Measurements from ENCODE around the gene AKAP5. TPM values are rescaled to one million over a fixed set of nuclear protein-coding genes. Genes with fewer than 3 reads are reported as not detected.

Gene AKAP5
- total and polyA plus RNA-seq, 2 experiments from 2014 or later, result 1.0 to 3.4 TPM

DNA sequence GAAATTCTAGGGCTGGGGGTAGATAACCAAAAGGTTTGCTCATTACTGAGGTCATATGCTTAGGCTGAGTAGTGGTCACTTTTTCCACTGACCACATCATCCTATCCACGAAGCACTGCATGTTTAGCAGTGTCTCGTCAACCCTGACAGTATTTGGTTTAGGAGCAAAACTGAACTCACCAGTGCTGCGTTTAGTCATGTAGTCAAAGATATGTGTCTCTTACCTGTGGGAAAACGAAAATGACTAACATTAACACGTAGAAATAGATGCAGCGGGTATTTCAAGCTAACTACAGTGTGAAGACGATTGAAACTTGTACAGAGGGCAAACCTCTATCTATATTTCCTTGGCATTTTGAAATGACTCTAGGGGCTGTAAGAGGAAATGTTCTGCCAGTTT lies 42.5 kb upstream of the AKAP5 start (continued):
- TF ChIP-seq, protein P1, sequence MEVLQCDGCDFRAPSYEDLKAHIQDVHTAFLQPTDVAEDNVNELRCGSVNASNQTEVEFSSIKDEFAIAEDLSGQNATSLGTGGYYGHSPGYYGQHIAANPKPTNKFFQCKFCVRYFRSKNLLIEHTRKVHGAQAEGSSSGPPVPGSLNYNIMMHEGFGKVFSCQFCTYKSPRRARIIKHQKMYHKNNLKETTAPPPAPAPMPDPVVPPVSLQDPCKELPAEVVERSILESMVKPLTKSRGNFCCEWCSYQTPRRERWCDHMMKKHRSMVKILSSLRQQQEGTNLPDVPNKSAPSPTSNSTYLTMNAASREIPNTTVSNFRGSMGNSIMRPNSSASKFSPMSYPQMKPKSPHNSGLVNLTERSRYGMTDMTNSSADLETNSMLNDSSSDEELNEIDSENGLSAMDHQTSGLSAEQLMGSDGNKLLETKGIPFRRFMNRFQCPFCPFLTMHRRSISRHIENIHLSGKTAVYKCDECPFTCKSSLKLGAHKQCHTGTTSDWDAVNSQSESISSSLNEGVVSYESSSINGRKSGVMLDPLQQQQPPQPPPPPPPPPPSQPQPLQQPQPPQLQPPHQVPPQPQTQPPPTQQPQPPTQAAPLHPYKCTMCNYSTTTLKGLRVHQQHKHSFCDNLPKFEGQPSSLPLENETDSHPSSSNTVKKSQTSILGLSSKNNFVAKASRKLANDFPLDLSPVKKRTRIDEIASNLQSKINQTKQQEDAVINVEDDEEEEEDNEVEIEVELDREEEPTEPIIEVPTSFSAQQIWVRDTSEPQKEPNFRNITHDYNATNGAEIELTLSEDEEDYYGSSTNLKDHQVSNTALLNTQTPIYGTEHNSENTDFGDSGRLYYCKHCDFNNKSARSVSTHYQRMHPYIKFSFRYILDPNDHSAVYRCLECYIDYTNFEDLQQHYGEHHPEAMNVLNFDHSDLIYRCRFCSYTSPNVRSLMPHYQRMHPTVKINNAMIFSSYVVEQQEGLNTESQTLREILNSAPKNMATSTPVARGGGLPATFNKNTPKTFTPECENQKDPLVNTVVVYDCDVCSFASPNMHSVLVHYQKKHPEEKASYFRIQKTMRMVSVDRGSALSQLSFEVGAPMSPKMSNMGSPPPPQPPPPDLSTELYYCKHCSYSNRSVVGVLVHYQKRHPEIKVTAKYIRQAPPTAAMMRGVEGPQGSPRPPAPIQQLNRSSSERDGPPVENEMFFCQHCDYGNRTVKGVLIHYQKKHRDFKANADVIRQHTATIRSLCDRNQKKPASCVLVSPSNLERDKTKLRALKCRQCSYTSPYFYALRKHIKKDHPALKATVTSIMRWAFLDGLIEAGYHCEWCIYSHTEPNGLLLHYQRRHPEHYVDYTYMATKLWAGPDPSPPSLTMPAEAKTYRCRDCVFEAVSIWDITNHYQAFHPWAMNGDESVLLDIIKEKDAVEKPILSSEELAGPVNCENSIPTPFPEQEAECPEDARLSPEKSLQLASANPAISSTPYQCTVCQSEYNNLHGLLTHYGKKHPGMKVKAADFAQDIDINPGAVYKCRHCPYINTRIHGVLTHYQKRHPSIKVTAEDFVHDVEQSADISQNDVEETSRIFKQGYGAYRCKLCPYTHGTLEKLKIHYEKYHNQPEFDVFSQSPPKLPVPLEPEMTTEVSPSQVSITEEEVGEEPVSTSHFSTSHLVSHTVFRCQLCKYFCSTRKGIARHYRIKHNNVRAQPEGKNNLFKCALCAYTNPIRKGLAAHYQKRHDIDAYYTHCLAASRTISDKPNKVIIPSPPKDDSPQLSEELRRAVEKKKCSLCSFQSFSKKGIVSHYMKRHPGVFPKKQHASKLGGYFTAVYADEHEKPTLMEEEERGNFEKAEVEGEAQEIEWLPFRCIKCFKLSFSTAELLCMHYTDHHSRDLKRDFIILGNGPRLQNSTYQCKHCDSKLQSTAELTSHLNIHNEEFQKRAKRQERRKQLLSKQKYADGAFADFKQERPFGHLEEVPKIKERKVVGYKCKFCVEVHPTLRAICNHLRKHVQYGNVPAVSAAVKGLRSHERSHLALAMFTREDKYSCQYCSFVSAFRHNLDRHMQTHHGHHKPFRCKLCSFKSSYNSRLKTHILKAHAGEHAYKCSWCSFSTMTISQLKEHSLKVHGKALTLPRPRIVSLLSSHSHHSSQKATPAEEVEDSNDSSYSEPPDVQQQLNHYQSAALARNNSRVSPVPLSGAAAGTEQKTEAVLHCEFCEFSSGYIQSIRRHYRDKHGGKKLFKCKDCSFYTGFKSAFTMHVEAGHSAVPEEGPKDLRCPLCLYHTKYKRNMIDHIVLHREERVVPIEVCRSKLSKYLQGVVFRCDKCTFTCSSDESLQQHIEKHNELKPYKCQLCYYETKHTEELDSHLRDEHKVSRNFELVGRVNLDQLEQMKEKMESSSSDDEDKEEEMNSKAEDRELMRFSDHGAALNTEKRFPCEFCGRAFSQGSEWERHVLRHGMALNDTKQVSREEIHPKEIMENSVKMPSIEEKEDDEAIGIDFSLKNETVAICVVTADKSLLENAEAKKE (CRISPR knock-in tag; IDR thresholded peaks at IDR 0.05), result no peak
- TF ChIP-seq ZNF114 (CRISPR knock-in tag; IDR thresholded peaks at IDR 0.05) (no peak), EZH2 (IDR thresholded peaks at IDR 0.05; ENCODE audit: low read depth, unreplicated experiment) (no peak), EZH2phosphoT487 (IDR thresholded peaks at IDR 0.05; ENCODE audit: unreplicated experiment) (no peak), POLR2AphosphoS5 (IDR thresholded peaks at IDR 0.05; ENCODE audit: low read depth) (no peak)

DNA sequence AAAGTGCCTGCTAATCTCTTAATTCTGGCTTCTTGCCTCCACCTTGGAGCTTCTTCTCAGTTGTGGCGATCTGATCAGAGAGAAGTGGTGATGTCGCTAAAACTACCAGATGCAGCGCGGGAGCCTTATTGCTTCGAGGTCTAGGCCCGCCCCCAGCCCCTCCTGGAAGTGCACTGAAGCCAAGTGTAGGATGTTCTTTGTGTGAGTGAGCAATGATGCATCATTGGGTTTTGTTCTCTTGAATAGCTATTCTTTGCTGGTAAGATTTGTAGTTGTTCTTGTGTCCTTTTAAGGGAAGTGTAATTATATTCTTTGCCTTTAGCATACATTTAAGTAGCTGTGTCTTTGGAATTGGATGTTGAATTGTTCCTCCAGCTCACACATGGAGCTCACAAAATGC lies 41.3 kb upstream of the AKAP5 start:
- Histone ChIP-seq H4K20me1 (replicated peaks; ENCODE audit: insufficient read depth) (peaks cover 17% of the 10 kb centered on the region), H3K9me2 (ENCODE audit: insufficient read depth) (no peaks in the 10 kb centered on the region), H3F3A (replicated peaks; ENCODE audit: low read depth) (peaks cover 29% of the 10 kb centered on the region), H3K79me2 (replicated peaks; ENCODE audit: insufficient read depth) (peaks cover 8% of the 10 kb centered on the region; the same call in 1 of the 2 replicates), H3K4me2 (no peak overlapping the region), H3K36me3 (ENCODE audit: insufficient read depth) (peaks cover 74% of the 10 kb centered on the region), H3K27ac (ENCODE audit: low read depth) (no peak overlapping the region), H3K27me3 (ENCODE audit: insufficient read depth) (no peaks in the 10 kb centered on the region), H3K4me1 (ENCODE audit: insufficient read depth) (no peaks in the 10 kb centered on the region), H3K4me3 (no peak overlapping the region), H2AFZ (no peak overlapping the region)
- peaks cover 96% of the 10 kb centered on the region for H3K36me3 Mint-ChIP-seq (ENCODE audit: low read depth)
- ATAC-seq (no peak), DNase-seq (ENCODE audit: low spot score) (no peak)
- H3K4me1 Mint-ChIP-seq, result no peaks in the 10 kb centered on the region
- H3K4me3 Mint-ChIP-seq, result no peak overlapping the region
- H3K9me3 Mint-ChIP-seq, result no peaks in the 10 kb centered on the region
- no peak overlapping the region for H3K27ac Mint-ChIP-seq
- H3K27me3 Mint-ChIP-seq (ENCODE audit: insufficient read depth, low read depth, poor library complexity), result peaks cover 4% of the 10 kb centered on the region
- no peak for TF ChIP-seq JUNB (IDR thresholded peaks at IDR 0.05; ENCODE audit: unreplicated experiment)
- TF ChIP-seq, protein P1 (CRISPR knock-in tag; IDR thresholded peaks at IDR 0.05), result no peak
- TF ChIP-seq EZH2 (IDR thresholded peaks at IDR 0.05; ENCODE audit: low read depth, unreplicated experiment), result no peak
- no peak for TF ChIP-seq ZNF114 (CRISPR knock-in tag; IDR thresholded peaks at IDR 0.05)
- no peak for TF ChIP-seq ETS1 (IDR thresholded peaks at IDR 0.05)
- TF ChIP-seq CREB1 (CRISPR knock-in tag; IDR thresholded peaks at IDR 0.05; ENCODE audit: low read depth), result no peak
- TF ChIP-seq ZNF331 (CRISPR knock-in tag; IDR thresholded peaks at IDR 0.05; ENCODE audit: low read depth), result no peak
- no peak for TF ChIP-seq POLR2AphosphoS5 (IDR thresholded peaks at IDR 0.05; ENCODE audit: low read depth)
